ENCODE results near the gene ATP6V0C.
A peak's percentile ranks its signal among the peaks of the same experiment; 100 is the strongest.

ATP6V0C gene

GRCh38 chr16:2512735-2513404 lies 882 bp upstream of the ATP6V0C start:
- no peak for DNase-seq (ENCODE audit: low read depth)
- peak overlapping the region; percentile 83 for H3K4me3 ChIP-seq (ENCODE audit: low read depth, low read length)
- no peak for TF ChIP-seq CTCF (IDR thresholded peaks at IDR 0.05; ENCODE audit: control insufficient read depth, extremely low read depth, insufficient read depth)

- peak overlapping the region; percentile 83 for H3K4me3 ChIP-seq (ENCODE audit: low read depth, low read length)
- no peak for TF ChIP-seq CTCF (IDR thresholded peaks at IDR 0.05; ENCODE audit: control insufficient read depth, extremely low read depth, insufficient read depth)
- DNase-seq (ENCODE audit: low read depth), result no peak
Measured at GRCh38 chr16:2514333-2515179, 804 bp downstream of the ATP6V0C start.

- H3K4me3 ChIP-seq (ENCODE audit: low read depth, low read length), result peak overlapping the region; percentile 83
- TF ChIP-seq CTCF (IDR thresholded peaks at IDR 0.05; ENCODE audit: control insufficient read depth, extremely low read depth, insufficient read depth), result no peak
- no peak for DNase-seq (ENCODE audit: low read depth)
Measured at GRCh38 chr16:2515180-2515851, 1.6 kb downstream of the ATP6V0C start.

DNA sequence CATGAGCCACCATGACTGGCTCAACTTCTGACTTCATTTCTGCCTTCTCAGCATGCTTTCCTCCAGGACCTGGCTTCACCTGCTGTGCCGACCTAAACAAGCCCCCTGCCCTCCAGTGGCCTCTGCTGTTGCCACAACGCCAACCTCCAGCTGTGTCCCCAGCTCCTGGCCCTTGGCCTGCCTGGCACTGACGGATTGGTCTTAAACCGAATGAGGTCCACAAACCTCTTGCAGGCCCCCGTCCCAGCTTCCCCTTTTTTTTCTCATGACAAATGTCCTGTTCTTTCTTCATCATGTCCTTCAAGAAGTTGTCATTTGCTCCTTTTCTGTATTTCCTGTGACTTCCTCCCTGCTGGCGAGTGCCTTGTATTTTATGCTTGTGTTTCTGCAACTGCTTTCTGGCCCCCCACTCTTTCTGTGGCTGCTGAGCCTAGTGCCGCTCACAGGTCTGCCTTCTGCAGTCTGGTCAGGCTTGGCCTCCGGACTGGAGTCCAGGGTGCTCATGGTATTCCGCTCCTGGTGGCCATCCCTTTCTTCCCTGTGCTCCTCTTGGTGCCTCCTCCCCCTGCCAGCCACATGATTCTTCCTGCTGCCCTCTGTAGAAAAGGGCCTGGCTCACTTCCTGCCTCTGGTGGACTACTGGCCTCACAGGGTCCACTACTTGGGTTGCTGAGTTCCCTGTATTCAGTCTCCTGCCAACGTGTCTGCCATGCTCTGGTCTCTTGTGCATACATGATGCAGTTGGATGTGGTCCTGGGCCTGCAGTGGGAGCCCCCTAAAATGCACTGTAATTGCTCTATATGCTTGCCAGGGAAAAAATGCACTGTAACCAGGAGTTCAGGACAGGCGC lies 2.9 kb downstream of the ATP6V0C start:
- H3K4me3 ChIP-seq (ENCODE audit: low read depth, low read length), result no peak overlapping the region
- no peak for TF ChIP-seq CTCF (IDR thresholded peaks at IDR 0.05; ENCODE audit: control insufficient read depth, extremely low read depth, insufficient read depth)
- no peak for DNase-seq (ENCODE audit: low read depth)

DNA sequence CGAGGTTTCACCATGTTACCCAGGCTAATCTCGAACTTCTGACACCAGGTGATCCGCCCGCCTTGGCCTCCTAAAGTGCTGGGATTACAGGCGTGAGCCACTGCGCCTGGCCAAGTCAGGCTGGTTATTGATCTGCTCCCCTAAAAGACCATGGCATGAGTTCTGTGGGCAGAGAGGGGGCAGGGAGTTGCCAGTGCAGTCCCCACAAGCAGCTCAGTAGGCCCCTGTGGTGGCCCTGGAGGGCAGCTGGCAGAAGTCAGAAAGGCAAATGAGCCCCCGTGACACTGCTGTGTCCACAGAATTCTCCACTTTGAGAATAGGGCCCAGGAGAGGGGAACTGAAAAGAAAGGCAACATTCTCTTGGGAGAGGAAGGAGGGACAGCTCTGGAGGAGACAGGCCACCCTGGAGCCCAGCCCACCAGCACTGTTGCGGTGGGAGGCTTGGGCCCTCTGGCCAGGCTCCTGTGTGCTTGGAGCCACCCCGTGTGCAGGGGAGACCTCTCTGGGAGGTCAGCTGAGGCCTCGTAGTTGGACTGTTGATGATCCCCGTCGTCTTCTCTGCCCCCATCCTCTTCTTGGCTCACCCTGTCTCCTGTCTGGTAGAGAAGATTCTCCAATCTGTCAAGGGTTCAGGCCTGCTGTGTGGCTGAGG lies 4.3 kb downstream of the ATP6V0C start:
- H3K4me3 ChIP-seq (ENCODE audit: low read depth, low read length), result no peak overlapping the region
- no peak for DNase-seq (ENCODE audit: low read depth)
- TF ChIP-seq CTCF (IDR thresholded peaks at IDR 0.05; ENCODE audit: control insufficient read depth, extremely low read depth, insufficient read depth), result no peak

Measured in LNCaP clone FGC (cell line).